RKO (cell line): ENCODE measurements around the gene RPAP3.

Experiments used
- DNase-seq: peaks from one replicate; pipeline ENCODE4 v3.0.0-alpha.2; 2016; ENCODE audit warnings: low spot score

RPAP3 gene

DNA sequence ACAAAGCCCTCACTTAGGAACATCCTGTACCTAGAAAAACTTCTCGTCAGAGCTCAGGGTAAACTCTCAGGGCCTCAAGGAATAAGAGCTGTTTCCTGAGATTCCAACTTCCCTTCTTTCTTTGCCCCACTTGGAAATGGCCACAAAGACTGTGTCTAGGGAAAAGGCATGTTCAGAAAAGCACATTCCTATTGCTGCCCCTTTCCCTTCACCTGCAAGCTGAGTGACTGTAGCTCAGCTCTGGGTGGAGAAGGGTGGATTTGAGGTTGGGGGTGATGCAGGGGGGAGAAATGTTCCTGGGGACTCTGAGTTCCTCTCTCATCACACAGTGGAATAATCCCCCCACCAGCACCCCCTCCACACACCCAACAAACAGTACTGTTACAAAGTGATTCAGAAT, 12.7 kb upstream of the RPAP3 start:
- DNase-seq: no peak

DNA sequence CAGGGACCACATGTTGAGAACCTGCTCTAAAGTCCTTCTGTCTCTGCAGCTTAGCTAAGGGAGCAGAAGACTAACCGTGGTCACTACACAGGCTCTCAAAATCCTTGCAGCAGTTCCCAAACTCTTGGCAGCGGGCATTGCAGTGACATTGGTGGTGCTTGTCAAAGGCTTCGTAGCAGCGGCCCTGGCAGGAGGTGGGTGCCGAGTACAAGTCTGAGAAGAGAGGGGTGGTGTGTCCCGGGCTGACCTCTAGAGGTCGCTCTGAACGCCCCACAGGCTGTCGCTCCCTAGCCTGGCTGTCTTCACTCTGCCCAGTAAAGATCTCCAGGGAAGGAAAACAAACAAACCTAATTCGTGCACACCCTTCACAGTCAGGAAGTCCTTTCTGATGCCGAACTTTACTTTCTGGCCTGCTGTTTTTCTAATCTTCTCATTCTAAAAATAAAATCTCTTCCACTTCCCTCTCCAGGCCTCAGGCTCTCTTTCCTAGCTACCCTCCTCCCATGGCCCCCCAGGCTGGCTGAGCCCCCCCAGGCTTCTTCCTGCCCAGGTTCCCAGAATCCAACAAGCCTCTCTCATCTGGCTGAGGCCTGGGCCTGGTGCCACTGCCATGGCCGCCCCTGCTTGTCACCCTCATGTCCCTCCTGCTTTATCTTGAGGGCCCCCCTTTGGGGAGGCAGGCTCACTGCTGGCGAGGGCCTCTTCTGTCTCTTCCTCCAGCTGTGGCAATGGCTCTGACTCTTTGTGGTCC, 11.8 kb upstream of the RPAP3 start:
- DNase-seq: no peak

DNA sequence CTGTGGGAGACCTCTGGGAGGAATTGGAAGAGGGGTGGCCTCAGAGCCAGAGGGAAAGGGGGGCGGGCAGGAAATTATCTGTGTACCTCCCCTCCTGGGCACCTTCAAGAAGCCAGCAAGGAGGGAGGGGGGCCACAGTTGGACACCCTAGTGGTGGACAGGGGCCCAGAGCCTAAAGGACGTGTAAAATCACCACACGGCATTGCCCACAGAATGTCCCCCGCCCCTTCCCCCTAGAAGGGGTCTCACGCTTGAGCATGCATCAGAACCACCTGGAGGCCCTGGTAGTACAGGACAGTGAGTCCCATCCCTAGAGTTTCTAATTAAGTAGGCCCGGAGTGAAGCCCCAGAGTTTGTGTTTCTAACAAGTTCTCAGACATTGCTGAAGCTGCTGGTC, 11.2 kb upstream of the RPAP3 start:
- DNase-seq: no peak

DNA sequence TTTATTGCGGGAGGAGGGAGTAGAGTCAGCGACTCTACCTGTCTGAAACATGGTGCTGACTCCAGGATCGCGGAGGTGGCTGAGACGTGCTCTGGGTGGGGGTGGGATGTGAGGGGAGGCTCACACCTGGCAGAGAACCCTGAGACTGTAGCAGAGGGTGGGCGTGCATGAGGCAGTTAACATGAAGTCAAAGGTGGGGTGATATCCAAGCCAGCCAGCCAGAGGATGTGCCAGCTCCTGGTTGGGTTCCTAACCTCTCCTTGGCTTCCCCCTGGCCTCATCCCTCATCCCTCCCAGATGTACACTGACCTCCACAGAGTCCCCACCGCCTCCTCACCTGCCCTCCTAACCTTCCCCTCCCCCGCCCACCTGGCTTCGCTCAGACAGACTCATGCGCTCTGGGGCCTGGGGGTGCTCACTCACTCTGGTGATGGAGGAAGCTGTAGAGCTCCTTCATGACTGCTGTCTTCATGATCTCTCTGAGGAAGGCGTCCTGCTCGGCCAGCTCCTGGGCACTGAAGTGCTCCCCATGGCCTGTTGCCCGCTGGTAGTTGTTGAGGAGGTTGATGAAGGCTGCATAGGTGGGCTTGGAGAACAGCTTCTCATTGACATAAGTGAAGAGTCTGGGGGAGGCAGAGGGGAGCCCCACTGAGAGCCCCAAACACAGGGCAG, 10.2 kb upstream of the RPAP3 start:
- DNase-seq: no peak

DNA sequence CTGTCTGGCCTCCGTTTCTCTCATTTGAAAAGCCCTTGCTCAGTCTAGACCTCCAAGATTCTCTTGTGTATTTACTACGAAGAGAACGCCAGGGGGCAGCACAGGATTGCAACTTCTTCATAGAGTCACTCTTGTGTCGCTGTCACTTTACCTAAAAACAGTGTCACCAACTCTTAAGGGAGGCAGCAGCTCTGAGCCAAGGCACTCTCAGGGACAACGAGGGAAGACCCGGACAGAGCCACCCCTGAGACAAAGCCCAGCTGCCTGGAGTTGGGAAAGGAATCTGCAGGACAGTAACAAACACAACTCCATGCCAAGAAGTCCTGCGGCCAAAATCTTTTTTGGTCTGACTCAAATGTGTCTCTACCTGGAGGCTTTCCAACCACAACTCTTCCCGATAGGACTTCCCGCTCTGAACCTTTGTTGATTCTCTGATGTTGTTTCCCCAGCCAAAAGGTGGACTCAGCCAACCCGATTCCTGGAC, 9.6 kb upstream of the RPAP3 start:
- DNase-seq: peak; percentile 80

DNA sequence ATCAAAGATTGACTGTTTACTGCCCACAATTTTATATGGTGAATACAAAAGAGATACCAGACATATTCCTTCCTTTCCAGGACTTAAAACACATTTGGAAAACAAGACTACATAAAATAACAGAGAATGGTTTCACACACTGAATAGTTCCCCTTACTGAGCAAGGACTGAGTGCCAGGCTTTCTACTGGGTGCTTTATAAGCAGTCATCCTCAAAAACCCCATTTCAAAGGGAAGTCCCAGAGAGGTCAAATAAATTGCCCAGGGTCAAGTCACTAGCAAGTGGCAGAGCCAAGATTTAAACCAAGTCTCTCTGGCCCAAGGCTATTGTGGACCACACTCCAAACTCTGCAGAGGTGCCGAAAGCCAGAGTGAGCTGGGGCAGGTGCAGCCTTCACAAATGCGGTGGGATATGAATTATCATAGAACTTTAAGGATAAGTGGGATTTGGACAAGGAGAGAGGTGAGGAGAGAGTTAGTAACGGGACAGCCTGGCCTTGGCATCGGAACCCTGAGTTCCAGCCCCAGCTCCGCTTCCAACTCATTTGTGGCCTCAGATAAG, 9.1 kb upstream of the RPAP3 start:
- DNase-seq: no peak

DNA sequence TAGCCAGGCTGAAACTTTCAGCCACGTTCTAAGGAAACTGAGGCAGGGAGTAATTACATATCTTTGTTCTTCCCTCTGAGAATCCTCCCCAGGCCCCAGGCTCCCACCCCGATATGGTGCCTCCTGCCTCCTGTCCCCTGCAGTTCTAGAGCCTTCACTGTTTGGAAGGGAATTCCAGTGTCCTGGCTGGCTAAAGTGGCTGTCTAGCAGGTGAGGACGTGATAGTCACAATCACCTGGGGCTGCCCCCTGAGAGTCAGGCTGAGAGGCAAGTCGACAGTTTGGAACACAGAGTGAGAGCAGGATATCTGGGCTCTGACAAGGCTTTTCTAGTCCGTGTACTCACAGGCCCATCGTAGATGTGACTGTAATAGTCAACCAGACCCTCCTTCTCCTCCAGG, 6.3 kb upstream of the RPAP3 start:
- DNase-seq: no peak

DNA sequence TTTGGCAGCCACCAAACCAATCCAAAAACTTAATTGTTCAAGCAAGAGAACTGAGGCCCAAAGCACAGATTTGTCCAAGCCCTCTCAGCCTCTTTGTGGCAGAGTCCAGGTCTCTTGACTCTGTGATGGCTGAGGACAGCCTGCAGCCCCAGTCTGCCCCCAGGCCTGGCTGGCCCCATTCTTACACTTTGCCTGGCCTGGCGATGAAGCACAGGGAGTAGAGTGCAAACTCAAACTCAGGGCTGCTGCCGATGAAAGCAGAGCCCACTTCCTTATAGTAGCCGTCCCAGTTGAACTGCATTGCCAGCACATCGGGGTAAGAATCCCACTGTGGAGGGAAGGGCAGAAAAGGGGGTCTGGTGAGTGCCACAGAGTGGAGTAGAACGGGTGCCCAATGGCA, 5.6 kb upstream of the RPAP3 start:
- DNase-seq: no peak

DNA sequence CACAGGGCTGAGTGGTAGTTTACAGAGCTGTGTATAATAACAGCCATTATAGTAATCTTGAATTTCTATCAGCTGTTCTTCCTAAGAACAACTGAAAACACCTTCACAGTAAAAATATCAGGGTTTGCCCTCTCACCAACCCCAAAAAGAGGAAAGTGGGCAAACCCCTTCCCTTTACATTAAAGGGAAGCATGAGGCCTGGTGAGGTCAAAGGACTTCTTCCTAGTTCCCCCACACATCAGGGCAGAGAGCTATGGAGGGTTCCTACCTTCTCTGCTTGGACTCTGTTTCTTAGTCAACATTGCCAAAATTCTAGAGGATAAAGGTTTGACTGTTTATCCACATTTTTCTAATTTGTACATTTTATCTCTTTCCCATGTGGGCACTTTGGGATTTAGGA, 4.4 kb upstream of the RPAP3 start:
- DNase-seq: no peak

DNA sequence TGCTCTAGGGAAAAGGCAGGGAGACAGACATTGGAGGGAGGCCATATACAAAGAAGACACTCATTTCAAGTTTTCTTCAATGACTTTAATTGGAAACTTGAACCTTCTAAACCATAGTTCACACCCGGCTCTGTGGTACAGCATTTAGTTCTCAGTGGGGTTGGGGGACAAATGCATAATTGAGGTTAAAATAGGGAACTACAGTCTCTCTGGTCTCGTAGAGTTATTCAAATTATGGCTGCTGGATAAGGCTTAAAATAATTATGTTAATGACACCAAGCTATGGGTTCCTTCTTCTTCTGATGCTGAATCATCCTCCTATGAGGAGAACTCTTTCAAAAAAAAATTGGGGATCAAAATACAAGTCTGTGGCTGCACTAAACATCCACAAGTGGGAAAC, 3.8 kb upstream of the RPAP3 start:
- DNase-seq: no peak

DNA sequence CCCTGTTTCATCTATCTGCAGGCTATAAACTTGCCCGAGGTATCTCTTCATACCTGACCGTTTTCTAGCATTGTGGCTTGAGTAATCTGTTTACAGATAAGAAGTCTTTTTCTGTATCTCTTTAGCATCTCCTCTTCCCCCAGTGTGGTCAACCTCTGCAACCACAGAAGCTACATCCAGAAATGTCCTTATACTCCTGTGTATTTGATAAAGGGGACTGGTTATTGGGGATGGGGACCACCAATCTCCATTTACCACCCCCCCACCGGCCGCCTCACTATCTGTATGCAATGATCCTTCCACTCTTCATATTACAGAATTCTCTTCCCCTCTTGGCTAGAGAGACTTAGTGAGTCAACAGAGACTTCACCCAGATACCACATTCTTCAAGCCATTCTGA, 3.4 kb upstream of the RPAP3 start:
- DNase-seq: no peak

DNA sequence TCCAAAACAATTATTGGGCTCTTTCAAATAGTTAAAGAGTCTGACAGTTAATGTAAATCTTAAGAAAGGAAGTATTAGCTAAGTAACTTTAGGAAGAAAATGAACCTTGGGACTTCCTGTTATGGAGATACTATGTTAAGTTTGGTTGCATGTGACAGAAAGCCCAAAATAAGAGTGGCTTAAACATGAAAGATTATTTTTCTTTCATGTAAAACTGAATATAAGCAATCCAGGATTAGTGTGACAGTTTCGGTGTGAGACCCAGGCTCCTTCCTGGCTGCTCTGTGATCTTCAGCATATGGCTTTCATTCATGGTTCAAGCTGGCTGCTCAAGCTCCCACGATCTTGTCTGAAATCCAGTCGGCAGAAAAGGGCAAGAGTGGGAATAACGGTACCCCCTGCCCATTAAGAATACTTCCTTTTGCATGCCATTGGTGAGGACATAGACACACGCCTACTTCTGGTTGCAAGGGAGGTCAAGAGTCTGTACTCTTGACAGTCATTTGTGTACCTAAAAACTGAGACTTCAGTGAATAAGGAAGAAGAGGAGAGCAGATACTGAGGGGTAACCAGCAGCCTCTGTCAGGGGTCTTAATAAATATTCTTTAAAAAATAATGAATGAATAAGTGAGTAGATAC, 2.2 kb upstream of the RPAP3 start:
- DNase-seq: no peak

DNA sequence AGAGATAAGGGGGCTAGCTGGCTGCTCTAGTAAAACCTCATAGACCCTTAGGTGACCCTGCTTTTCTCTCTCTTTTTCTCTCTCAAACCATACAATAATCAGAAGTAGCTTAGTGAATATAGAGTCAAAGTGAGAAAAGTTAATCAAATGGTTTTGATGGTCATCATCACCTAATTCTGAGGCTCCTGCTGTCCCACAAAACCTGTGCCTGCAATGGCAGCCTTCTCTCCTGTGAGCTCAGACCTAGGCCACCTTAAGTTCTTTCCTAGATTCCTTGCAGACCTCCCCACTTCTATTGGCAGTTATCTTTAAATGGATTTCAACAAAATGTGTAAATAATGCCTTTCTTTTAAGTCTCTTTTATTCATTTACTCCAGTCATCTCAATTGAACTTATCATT, 1.5 kb upstream of the RPAP3 start:
- no peak for DNase-seq

DNA sequence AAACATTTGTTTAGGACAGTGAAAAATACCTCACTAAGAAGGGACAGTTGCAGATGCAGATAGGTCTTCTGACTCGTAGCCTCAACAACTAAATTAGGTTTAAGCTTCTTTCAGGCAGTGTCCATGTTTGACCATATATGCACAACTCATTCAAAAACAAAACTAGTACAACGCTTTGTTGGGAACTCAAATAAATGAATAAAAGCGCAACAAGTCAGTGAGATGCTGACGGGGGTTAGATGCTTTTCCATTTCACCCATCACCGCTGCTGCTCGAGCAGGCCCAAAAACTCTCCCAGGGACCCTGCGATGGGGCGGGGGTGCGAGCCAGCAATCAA, 633 bp downstream of the RPAP3 start:
- DNase-seq: peak; percentile 25

DNA sequence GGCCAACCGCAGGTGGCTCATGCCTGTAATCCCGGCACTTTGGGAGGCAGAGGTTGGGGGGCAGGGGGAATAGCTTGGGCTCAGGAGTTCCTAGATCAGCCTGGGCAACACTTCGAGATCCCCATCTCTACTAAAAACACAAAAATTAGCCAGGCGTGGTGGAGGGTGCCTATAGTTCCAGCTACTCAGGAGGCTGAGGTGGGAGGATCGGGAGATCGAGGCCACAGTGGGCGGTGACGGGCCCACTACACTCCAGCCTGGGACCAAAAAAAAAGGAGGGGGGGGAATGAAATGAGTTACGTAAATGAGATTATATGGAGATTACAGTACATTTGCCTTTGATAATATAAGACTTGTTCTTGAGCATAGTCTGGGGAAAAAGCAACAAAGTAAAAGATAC, 1.1 kb downstream of the RPAP3 start:
- no peak for DNase-seq

DNA sequence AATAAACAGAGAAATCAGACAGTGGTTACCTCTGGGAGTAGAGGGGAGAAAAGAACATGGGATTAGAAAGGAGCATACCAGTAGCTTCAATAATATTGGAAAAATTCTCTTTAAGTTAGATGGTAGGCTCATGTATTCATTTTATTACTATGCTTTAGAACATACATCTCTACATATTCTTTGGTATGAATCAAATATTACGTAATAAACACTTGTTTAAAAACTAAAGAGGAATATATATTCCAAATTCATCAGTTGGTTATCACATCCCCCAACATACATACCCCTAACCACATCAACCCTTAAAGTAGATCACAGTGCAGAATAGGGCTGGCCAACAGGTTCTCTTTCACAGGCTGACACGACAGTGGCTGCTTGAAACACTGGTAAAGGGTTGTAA, 5.6 kb downstream of the RPAP3 start:
- no peak for DNase-seq

DNA sequence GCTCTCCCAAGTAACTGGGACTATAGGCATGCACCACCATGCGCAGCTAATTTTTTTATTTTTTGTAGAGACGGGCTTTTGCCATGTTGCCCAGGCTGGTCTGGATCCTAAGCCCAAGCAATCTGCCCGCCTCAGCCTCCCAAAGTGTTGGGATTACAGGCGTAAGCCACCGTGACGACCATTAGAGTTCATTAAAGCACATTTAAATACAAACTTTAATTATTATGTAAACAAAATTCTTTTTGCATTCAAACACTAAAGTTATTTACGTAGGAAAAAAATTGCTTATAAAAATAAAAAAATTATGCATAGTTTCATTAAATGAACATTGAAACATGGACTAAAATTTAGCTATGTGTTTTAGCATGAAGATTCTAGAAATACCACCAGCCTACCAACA, 7.2 kb downstream of the RPAP3 start:
- no peak for DNase-seq

DNA sequence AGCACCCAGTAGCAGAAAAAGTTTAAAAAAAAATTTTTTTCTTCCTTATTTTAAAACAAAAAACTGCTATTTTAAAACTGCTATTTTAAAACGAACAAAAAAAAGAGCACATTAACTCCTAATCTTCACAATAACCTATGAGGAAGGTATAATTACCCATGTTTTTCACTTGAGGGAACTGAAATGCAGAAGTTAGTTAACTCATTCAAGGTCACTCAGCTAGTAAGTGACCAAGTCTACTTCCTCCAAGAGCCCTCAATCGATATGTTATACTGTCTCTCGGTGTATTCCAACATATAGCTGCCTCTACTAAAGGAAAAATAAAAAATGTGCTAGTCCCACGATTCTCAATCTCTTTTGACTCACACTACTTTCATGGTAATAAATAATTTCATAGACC, 7.8 kb downstream of the RPAP3 start:
- no peak for DNase-seq

DNA sequence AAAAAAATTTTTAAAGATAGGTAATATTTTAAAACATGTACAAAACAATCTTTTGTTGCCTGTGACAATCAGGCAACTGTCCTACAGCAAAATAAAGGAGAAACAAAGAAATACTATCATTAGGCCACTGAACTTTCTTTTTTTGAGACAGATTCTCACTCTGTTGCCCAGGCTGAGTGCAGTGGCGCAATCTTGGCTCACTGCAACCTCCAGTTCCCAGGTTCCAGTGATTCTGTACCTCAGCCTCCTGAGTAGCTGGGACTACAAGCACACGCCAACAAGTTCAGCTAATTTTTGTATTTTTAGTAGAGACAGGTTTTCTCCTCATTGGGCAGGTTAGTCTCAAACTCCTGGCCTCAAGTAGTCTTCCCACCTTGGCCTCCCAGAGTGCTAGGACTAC, 16.6 kb downstream of the RPAP3 start:
- DNase-seq: no peak

DNA sequence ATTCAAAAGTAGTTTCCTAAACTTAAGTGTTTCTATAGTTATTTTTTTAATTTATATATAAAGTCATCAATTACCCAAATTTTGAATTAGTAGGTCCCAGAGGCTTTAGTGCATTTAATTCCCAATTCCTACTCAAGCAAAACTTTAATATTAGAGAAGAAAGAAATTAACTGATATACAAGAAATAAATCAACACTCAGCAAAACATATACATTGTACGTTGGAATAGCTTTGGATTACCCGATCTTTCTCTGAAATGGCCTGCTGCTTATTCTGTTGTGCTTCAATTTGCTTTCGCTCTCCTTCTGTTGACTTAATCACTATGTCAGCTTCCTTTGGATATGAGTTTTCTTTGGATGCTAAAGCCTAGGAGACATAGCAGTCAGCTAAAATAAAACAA, 18.2 kb downstream of the RPAP3 start:
- no peak for DNase-seq

DNA sequence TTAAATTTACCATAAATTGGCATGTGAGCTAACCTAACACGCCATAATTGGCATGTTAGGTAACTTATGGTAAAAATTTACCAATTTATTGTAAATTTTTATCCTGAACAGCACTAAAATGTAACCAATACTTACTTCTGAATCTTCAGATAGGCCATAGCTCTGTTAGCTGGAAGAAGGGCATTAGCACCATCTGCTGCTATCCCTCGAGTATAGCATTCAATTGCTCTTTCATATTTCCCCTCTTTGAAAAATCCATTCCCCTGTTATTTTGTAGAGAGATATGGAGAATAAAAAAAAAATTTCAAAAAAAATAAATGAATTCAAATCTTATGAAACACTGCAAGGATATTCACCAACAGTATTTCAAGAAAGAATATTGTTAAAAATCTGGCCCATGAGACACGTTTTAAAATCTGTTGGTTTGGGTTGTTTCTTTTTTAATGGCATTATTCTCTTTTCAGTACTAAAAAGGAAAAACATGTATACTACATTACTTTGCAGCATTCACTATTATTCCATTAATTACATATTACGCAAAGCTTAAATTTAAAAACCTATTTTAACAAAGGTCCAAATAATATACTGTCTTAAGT, 19.1 kb downstream of the RPAP3 start:
- DNase-seq: peak; percentile 75

DNA sequence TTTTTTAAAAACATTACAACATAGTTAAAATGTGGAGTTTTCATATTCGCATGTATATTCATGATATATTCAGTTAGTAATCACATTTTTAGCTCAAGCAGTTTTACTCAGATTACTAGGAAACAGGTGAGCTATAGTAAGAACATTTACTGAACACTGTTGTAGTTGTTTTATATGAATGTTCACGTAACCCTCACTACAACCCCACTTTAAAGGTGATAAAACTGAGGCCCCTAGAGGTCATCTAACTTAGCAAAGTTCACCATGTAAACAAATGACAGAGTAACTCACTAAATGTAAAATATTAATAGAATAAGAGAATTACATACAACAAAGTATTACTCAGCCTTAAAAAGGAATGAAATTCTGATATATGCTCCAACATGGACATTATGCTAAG, 26.0 kb downstream of the RPAP3 start:
- no peak for DNase-seq

DNA sequence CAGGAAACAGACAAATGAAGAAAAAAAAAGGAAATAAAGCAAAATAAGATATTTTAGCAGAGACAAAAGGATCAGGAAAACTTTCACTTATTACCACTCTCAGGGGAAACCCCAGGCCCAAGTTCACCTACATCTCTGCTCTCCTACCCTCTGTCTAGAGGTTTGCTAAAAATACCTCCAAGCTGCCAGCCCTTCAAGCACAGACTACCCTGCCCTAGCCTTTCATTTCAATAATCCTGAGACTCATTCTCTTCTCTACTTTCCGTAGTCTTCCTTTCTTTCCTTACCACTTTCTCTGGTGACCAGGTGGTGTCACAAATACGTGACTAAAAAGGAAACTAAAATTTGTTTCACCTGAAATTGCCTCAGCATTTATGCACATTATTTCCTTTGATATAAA, 33.8 kb downstream of the RPAP3 start:
- DNase-seq: no peak
